Central memory CD8-positive, alpha-beta T cell (primary cell): ENCODE results near the gene ZNF609.

Experiments used
- ATAC-seq: fragments of 150-1000 bp; cut with Tn5 transposase; replicated peaks from 2 replicates; pipeline ENCODE4 v1.10.0; 2022; ENCODE audit warnings: mild to moderate bottlenecking, moderate FRiP score, moderate number of reproducible peaks; ENCODE audit not compliant: poor library complexity, severe bottlenecking; ENCODE audit errors: extremely low read depth
- DNase-seq, 2 donors: peaks; one replicate each; pipeline ENCODE4 v3.0.0; 2021; ENCODE audit warnings: low spot score in 2 of 2
- H3K27ac Mint-ChIP-seq: one replicate; pipeline ENCODE4 v1.8.0; 2022; ENCODE audit warnings: low read depth, mild to moderate bottlenecking, moderate library complexity, mixed read lengths
- H3K27me3 Mint-ChIP-seq: one replicate; pipeline ENCODE4 v1.8.0; 2022; ENCODE audit warnings: mixed read lengths
- H3K36me3 Mint-ChIP-seq: one replicate; pipeline ENCODE4 v1.8.0; 2022; ENCODE audit warnings: mild to moderate bottlenecking, moderate library complexity, mixed read lengths; ENCODE audit not compliant: insufficient read depth
- H3K4me1 Mint-ChIP-seq: one replicate; pipeline ENCODE4 v1.8.0; 2022; ENCODE audit warnings: mixed read lengths
- H3K4me3 Mint-ChIP-seq: one replicate; pipeline ENCODE4 v1.8.0; 2022; ENCODE audit warnings: mild to moderate bottlenecking, moderate library complexity, mixed read lengths
- H3K9me3 Mint-ChIP-seq: one replicate; pipeline ENCODE4 v1.8.0; 2022; ENCODE audit warnings: mixed read lengths

Gene ZNF609

GRCh38 chr15:64611085-64611725 lies 150.8 kb downstream of the ZNF609 start:
- ATAC-seq (no peak), DNase-seq (no peak)
- Mint-ChIP-seq H3K9me3 (no peaks in the 10 kb centered on the region), H3K4me1 (peaks cover 36% of the 10 kb centered on the region), H3K36me3 (peaks cover 1% of the 10 kb centered on the region), H3K4me3 (no peak overlapping the region), H3K27ac (peak overlapping the region; percentile 32), H3K27me3 (no peaks in the 10 kb centered on the region)

GRCh38 chr15:64614519-64614918 lies 154.1 kb downstream of the ZNF609 start:
- peaks cover 43% of the 10 kb centered on the region for H3K4me1 Mint-ChIP-seq
- no peak overlapping the region for H3K4me3 Mint-ChIP-seq
- no peaks in the 10 kb centered on the region for H3K27me3 Mint-ChIP-seq
- no peak overlapping the region for H3K27ac Mint-ChIP-seq
- no peak for DNase-seq
- no peak for ATAC-seq
- H3K9me3 Mint-ChIP-seq, result no peaks in the 10 kb centered on the region
- H3K36me3 Mint-ChIP-seq, result peaks cover 3% of the 10 kb centered on the region

- Mint-ChIP-seq H3K9me3 (no peaks in the 10 kb centered on the region), H3K4me3 (no peak overlapping the region), H3K27ac (no peak overlapping the region), H3K27me3 (no peaks in the 10 kb centered on the region), H3K4me1 (peaks cover 63% of the 10 kb centered on the region), H3K36me3 (peaks cover 3% of the 10 kb centered on the region)
- no peak for ATAC-seq
- no peak for DNase-seq
These were observed 157.3 kb downstream of the ZNF609 start for GRCh38 chr15:64617727-64618126.

- no peaks in the 10 kb centered on the region for H3K27me3 Mint-ChIP-seq
- no peak overlapping the region for H3K4me3 Mint-ChIP-seq
- DNase-seq (no peak), ATAC-seq (no peak)
- no peak overlapping the region for H3K27ac Mint-ChIP-seq
- H3K36me3 Mint-ChIP-seq, result peaks cover 5% of the 10 kb centered on the region
- H3K9me3 Mint-ChIP-seq, result no peaks in the 10 kb centered on the region
- H3K4me1 Mint-ChIP-seq, result peaks cover 67% of the 10 kb centered on the region
These were observed 157.8 kb downstream of the ZNF609 start for GRCh38 chr15:64618138-64618537.

- Mint-ChIP-seq H3K27ac (no peak overlapping the region), H3K27me3 (no peaks in the 10 kb centered on the region), H3K4me3 (no peak overlapping the region), H3K36me3 (peaks cover 7% of the 10 kb centered on the region), H3K9me3 (no peaks in the 10 kb centered on the region), H3K4me1 (peaks cover 71% of the 10 kb centered on the region)
- ATAC-seq (no peak), DNase-seq (no peak)
These were observed 158.2 kb downstream of the ZNF609 start for GRCh38 chr15:64618540-64618939.

GRCh38 chr15:64619880-64620839 lies 159.8 kb downstream of the ZNF609 start:
- peaks cover 7% of the 10 kb centered on the region for H3K36me3 Mint-ChIP-seq
- DNase-seq (no peak), ATAC-seq (no peak)
- peaks cover 84% of the 10 kb centered on the region for H3K4me1 Mint-ChIP-seq
- no peaks in the 10 kb centered on the region for H3K27me3 Mint-ChIP-seq
- no peaks in the 10 kb centered on the region for H3K9me3 Mint-ChIP-seq
- no peak overlapping the region for H3K4me3 Mint-ChIP-seq
- H3K27ac Mint-ChIP-seq, result peak overlapping the region; percentile 79

- Mint-ChIP-seq H3K27ac (no peak overlapping the region), H3K36me3 (peaks cover 7% of the 10 kb centered on the region), H3K4me3 (no peak overlapping the region), H3K4me1 (peaks cover 79% of the 10 kb centered on the region), H3K9me3 (no peaks in the 10 kb centered on the region), H3K27me3 (no peaks in the 10 kb centered on the region)
- ATAC-seq (no peak), DNase-seq (no peak)
These were observed 160.7 kb downstream of the ZNF609 start for GRCh38 chr15:64621056-64621455.

GRCh38 chr15:64622410-64623260 lies 162.3 kb downstream of the ZNF609 start:
- ATAC-seq (peak; percentile 89), DNase-seq (peak; percentile 50 to 64)
- Mint-ChIP-seq H3K4me3 (peak overlapping the region; percentile 55), H3K36me3 (peaks cover 7% of the 10 kb centered on the region), H3K27me3 (no peaks in the 10 kb centered on the region), H3K4me1 (peaks cover 84% of the 10 kb centered on the region), H3K27ac (peak overlapping the region; percentile 73), H3K9me3 (no peaks in the 10 kb centered on the region)

GRCh38 chr15:64623347-64623996 lies 163.1 kb downstream of the ZNF609 start:
- Mint-ChIP-seq H3K27ac (peak overlapping the region; percentile 73), H3K9me3 (no peaks in the 10 kb centered on the region), H3K36me3 (peaks cover 7% of the 10 kb centered on the region), H3K4me3 (peak overlapping the region; percentile 55), H3K4me1 (peaks cover 78% of the 10 kb centered on the region), H3K27me3 (no peaks in the 10 kb centered on the region)
- ATAC-seq (no peak), DNase-seq (no peak)

- H3K36me3 Mint-ChIP-seq, result peaks cover 6% of the 10 kb centered on the region
- DNase-seq (no peak), ATAC-seq (no peak)
- no peaks in the 10 kb centered on the region for H3K9me3 Mint-ChIP-seq
- peak overlapping the region; percentile 55 for H3K4me3 Mint-ChIP-seq
- H3K4me1 Mint-ChIP-seq, result peaks cover 76% of the 10 kb centered on the region
- peak overlapping the region; percentile 25 for H3K27ac Mint-ChIP-seq
- no peaks in the 10 kb centered on the region for H3K27me3 Mint-ChIP-seq
These were observed 163.9 kb downstream of the ZNF609 start for GRCh38 chr15:64624242-64624641.

- ATAC-seq (no peak), DNase-seq (no peak)
- Mint-ChIP-seq H3K36me3 (peaks cover 3% of the 10 kb centered on the region), H3K27me3 (no peaks in the 10 kb centered on the region), H3K4me1 (peaks cover 41% of the 10 kb centered on the region), H3K9me3 (no peaks in the 10 kb centered on the region), H3K4me3 (no peak overlapping the region), H3K27ac (no peak overlapping the region)
These were observed 168.7 kb downstream of the ZNF609 start for GRCh38 chr15:64629063-64629462.
